HepG2 (cell line): Measurements from ENCODE around the gene CCDC87. TPM values are rescaled to one million over a fixed set of nuclear protein-coding genes. Genes with fewer than 3 reads are reported as not detected.
A peak's percentile ranks its signal among the peaks of the same experiment; 100 is the strongest.

ENCODE experiments used
- AHR ChIP-seq: IDR thresholded peaks from 2 replicates; pipeline ENCODE4 v1.6.1; 2018; ENCODE audit warnings: missing genetic modification reagents, missing compliant biosample characterization
- ATF6 ChIP-seq: sonication (generic); formaldehyde crosslinking; conservative IDR thresholded peaks from 2 replicates; pipeline ENCODE4 v1.4.0; 2020; ENCODE audit warnings: missing genetic modification reagents
- BRD4 ChIP-seq: sonication (generic); formaldehyde crosslinking; IDR thresholded peaks from 2 replicates; pipeline ENCODE4 v1.4.0; 2020; ENCODE audit warnings: missing genetic modification reagents
- CCAR2 ChIP-seq: fragments of 200-400 bp; formaldehyde crosslinking; optimal IDR thresholded peaks from 2 replicates; pipeline ENCODE3; 2018; ENCODE audit warnings: low read depth, mild to moderate bottlenecking, low read length, moderate library complexity
- CEBPG ChIP-seq: IDR thresholded peaks from 2 replicates; pipeline ENCODE4 v1.6.1; 2016
- CREB3 ChIP-seq: sonication (generic); formaldehyde crosslinking; IDR thresholded peaks from 2 replicates; pipeline ENCODE4 v1.5.0; 2020; ENCODE audit warnings: missing genetic modification reagents
- HNF1B ChIP-seq: sonication (generic); formaldehyde crosslinking; IDR thresholded peaks from 2 replicates; pipeline ENCODE4 v1.5.1; 2020; ENCODE audit warnings: mild to moderate bottlenecking, moderate library complexity, missing genetic modification reagents
- NCOA2 ChIP-seq: sonication (generic); formaldehyde crosslinking; IDR thresholded peaks from 2 replicates; pipeline ENCODE4 v1.8.0; 2022; ENCODE audit warnings: inconsistent platforms
- RARG ChIP-seq: sonication (generic); formaldehyde crosslinking; IDR thresholded peaks from 2 replicates; pipeline ENCODE4 v1.4.0; 2020; ENCODE audit warnings: low read depth, mild to moderate bottlenecking, missing genetic modification reagents
- REL ChIP-seq: sonication (generic); formaldehyde crosslinking; conservative IDR thresholded peaks from 2 replicates; pipeline ENCODE4 v1.8.0; 2022; ENCODE audit warnings: mild to moderate bottlenecking, missing genetic modification reagents, moderate library complexity
- RXRB ChIP-seq: IDR thresholded peaks from 2 replicates; pipeline ENCODE4 v1.6.1; 2016; ENCODE audit warnings: borderline replicate concordance, missing genetic modification reagents, missing compliant biosample characterization
- SMAD9 ChIP-seq: sonication (generic); formaldehyde crosslinking; IDR thresholded peaks from 2 replicates; pipeline ENCODE4 v1.5.1; 2020; ENCODE audit warnings: mild to moderate bottlenecking, missing genetic modification reagents
- ZNF160 ChIP-seq: sonication (generic); formaldehyde crosslinking; IDR thresholded peaks from 2 replicates; pipeline ENCODE4 v1.8.0; 2022; ENCODE audit warnings: mild to moderate bottlenecking, inconsistent platforms, missing genetic modification reagents
- ZNF552 ChIP-seq: sonication (generic); formaldehyde crosslinking; IDR thresholded peaks from 2 replicates; pipeline ENCODE4 v1.9.0; 2022; ENCODE audit warnings: missing genetic modification reagents, mild to moderate bottlenecking, borderline replicate concordance
- ZNF746 ChIP-seq: sonication (generic); formaldehyde crosslinking; IDR thresholded peaks from 2 replicates; pipeline ENCODE4 v1.8.0; 2022; ENCODE audit warnings: mild to moderate bottlenecking, missing genetic modification reagents
- polyA plus RNA-seq, 8 experiments: library from polyadenylated mRNA; depleted of rRNA in 3 of 8; stranded (reverse) in 7 of 8; unstranded in 1 of 8; fragments of >200 nt; fragmentation: Illumina TruSeq in 4 of 8; extraction: Trizol in 4 of 8; gene quantifications; 2 replicates each; pipeline versions ENCODE4 v1.2.1 to v1.2.3, GENCODE V29; 2011 to 2016; ENCODE audit warnings: low read depth in 4 of 8, missing spikeins in 1 of 8, mixed read lengths in 1 of 8; ENCODE audit not compliant: insufficient read depth in 1 of 8
- total RNA-seq, 5 experiments: library from RNA; depleted of rRNA; stranded (reverse); fragments of >200 nt; fragmentation: Illumina TruSeq; extraction: Trizol; gene quantifications; 2 replicates each; pipeline ENCODE4 v1.2.3, GENCODE V29; 2016; ENCODE audit warnings: low read depth in 1 of 5
- TF ChIP-seq, protein P1 (sequence below), 2 experiments: sonication (generic) in 1 of 2; formaldehyde crosslinking in 1 of 2; IDR thresholded peaks; 2 replicates each; pipeline versions ENCODE4 v1.4.0 to v1.6.1; 2018 to 2020; ENCODE audit warnings: missing genetic modification reagents in 2 of 2, borderline replicate concordance in 1 of 2, low read depth in 1 of 2, mild to moderate bottlenecking in 1 of 2, missing biosample characterization in 1 of 2
- TF ChIP-seq, protein P2 (sequence below): IDR thresholded peaks from 2 replicates; pipeline ENCODE4 v1.6.1; 2012; ENCODE audit warnings: low read length, improper control_type of control experiment

Gene CCDC87
- total and polyA plus RNA-seq, 2 of the 13 experiments (the other 11 are each of a cell fraction or from before 2014, with no cell fraction given), result 0.05 to 0.42 TPM

- TF ChIP-seq HNF1B (CRISPR knock-in tag) (peak; percentile 91), CEBPG (CRISPR knock-in tag) (peak; percentile 32; the same call in 1 of the 2 replicates), SMAD9 (CRISPR knock-in tag) (no peak), ZNF746 (CRISPR knock-in tag) (no peak; the same call in 1 of the 2 replicates), ZNF160 (CRISPR knock-in tag) (peak; percentile 53; the same call in 1 of the 2 replicates), BRD4 (CRISPR knock-in tag) (0 out of 2 replicates have a peak, but pooled peaks have one; percentile 28), CREB3 (CRISPR knock-in tag) (0 out of 2 replicates have a peak, but pooled peaks have one; percentile 6), AHR (CRISPR knock-in tag) (peak; percentile 31; the same call in 1 of the 2 replicates), CCAR2 (no peak), ZNF552 (CRISPR knock-in tag) (peak; percentile 36; the same call in 1 of the 2 replicates), RXRB (CRISPR knock-in tag) (peak; percentile 38; the same call in 1 of the 2 replicates), ATF6 (no peak), NCOA2 (CRISPR knock-in tag) (peak; percentile 71), REL (no peak; the same call in 1 of the 2 replicates), RARG (CRISPR knock-in tag) (0 out of 2 replicates have a peak, but pooled peaks have one; percentile 16)
- TF ChIP-seq, protein P1, sequence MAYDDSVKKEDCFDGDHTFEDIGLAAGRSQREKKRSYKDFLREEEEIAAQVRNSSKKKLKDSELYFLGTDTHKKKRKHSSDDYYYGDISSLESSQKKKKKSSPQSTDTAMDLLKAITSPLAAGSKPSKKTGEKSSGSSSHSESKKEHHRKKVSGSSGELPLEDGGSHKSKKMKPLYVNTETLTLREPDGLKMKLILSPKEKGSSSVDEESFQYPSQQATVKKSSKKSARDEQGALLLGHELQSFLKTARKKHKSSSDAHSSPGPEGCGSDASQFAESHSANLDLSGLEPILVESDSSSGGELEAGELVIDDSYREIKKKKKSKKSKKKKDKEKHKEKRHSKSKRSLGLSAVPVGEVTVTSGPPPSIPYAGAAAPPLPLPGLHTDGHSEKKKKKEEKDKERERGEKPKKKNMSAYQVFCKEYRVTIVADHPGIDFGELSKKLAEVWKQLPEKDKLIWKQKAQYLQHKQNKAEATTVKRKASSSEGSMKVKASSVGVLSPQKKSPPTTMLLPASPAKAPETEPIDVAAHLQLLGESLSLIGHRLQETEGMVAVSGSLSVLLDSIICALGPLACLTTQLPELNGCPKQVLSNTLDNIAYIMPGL (CRISPR knock-in tag; IDR thresholded peaks at IDR 0.05; ENCODE audit: borderline replicate concordance in 1 of 2, low read depth in 1 of 2), result peak; percentile 84 to 90
- TF ChIP-seq, protein P2, sequence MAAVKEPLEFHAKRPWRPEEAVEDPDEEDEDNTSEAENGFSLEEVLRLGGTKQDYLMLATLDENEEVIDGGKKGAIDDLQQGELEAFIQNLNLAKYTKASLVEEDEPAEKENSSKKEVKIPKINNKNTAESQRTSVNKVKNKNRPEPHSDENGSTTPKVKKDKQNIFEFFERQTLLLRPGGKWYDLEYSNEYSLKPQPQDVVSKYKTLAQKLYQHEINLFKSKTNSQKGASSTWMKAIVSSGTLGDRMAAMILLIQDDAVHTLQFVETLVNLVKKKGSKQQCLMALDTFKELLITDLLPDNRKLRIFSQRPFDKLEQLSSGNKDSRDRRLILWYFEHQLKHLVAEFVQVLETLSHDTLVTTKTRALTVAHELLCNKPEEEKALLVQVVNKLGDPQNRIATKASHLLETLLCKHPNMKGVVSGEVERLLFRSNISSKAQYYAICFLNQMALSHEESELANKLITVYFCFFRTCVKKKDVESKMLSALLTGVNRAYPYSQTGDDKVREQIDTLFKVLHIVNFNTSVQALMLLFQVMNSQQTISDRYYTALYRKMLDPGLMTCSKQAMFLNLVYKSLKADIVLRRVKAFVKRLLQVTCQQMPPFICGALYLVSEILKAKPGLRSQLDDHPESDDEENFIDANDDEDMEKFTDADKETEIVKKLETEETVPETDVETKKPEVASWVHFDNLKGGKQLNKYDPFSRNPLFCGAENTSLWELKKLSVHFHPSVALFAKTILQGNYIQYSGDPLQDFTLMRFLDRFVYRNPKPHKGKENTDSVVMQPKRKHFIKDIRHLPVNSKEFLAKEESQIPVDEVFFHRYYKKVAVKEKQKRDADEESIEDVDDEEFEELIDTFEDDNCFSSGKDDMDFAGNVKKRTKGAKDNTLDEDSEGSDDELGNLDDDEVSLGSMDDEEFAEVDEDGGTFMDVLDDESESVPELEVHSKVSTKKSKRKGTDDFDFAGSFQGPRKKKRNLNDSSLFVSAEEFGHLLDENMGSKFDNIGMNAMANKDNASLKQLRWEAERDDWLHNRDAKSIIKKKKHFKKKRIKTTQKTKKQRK, result no peak
Measured at GRCh38 chr11:66592457-66593302, at the start of gene CCDC87, which contains the start of gene CCS (continued).
